ENCODE data around the gene TCF20.

DNA sequence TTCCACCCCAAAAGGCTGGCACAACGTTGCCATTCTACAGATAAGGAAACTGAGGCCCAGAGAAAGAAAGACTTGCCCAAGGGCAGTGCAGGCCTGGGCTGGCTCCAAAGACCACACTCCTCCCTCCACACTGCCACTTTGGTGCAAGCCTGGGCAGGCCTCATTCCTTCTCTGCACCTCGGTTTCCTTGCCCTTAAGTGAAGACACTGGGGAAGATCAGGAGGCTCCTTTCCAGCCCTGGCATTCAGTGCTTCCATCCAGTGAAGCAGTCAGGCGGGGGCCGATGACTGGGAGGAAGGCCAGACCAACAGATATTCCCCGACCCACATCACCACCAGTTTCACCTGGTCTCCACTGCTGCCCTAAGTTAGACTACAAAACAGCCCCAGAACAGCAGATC, 18.3 kb upstream of the TCF20 start:
- no peak for TF ChIP-seq CTCF (IDR thresholded peaks at IDR 0.05)
- no peak for TF ChIP-seq POLR2A (IDR thresholded peaks at IDR 0.05)

Data from tibial nerve (tissue), 3 donors.